GM19351 (cell line): ENCODE data around the gene KLK1.
"Not testable (repeated sequence)": the region's sequence is repeated elsewhere in the genome, so short reads cannot be mapped to it uniquely, and the experiment has no call there.

Experiments used
- ATAC-seq: cut with Tn5 transposase; IDR thresholded peaks from one replicate; pipeline ENCODE4 v1.9.1; 2021; ENCODE audit warnings: mild to moderate bottlenecking, moderate library complexity; ENCODE audit not compliant: unreplicated experiment

The KLK1 gene

GRCh38 chr19:50770164-50770563, 53.4 kb downstream of the KLK1 start, which contains the start of gene GPR32:
Gene GPR32 (plus strand): TSS chr19:50770464. CDS start chr19:50770601, 137 bp downstream.
- ATAC-seq, result not testable (repeated sequence)
